ENCODE data around the gene WBP4. TPM values are rescaled to one million over a fixed set of nuclear protein-coding genes. Genes with fewer than 3 reads are reported as not detected.

WBP4 gene
- total and polyA plus RNA-seq, 9 of the 15 experiments (the other 6 are each of a cell fraction or from before 2014, with no cell fraction given) = 5.5 to 12.2 (median 7.9) TPM

DNA sequence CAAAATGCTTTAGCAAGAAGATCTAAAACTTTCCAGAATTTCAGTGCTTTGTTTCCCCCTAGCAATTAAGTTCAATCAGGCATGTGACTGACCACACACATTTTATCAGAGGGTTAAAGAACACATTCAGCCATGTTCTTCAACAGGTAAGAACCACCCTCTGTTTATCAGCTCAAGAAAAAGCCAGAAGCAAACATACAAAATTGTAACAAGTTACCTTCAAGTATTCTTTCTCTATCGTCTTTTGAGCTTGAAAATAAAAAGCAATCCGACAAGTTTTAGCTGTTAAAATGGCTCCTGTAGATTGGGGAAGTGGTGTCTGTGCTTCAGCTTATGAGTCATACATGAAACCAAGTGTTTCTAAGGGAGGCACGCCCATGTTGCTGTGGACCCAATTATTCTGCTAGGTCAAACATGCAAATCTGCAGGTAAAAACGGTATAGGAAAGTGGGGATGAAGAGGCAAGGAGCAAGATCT is 42.3 kb upstream of the WBP4 start, which contains the start of gene ELF1 (continued):
- no peak for TF ChIP-seq NR2C1 (IDR thresholded peaks at IDR 0.05)
- TF ChIP-seq NR2C1 (tag; IDR thresholded peaks at IDR 0.05) = no peak
- no peak for TF ChIP-seq KDM4B (IDR thresholded peaks at IDR 0.05; ENCODE audit: borderline replicate concordance in 2 of 2, low read depth in 1 of 2)
- TF ChIP-seq TAF1 (IDR thresholded peaks at IDR 0.05; ENCODE audit: control insufficient read depth, extremely low read depth, insufficient read depth, low read length, severe bottlenecking) = peak; percentile 40
- no peak for TF ChIP-seq ZNF551 (CRISPR knock-in tag; IDR thresholded peaks at IDR 0.05)
- TF ChIP-seq SRF (CRISPR knock-in tag; IDR thresholded peaks at IDR 0.05) = peak in 1 of 2 experiments; percentile 55; a peak in 1 of 4 replicates
- TF ChIP-seq, protein P1, sequence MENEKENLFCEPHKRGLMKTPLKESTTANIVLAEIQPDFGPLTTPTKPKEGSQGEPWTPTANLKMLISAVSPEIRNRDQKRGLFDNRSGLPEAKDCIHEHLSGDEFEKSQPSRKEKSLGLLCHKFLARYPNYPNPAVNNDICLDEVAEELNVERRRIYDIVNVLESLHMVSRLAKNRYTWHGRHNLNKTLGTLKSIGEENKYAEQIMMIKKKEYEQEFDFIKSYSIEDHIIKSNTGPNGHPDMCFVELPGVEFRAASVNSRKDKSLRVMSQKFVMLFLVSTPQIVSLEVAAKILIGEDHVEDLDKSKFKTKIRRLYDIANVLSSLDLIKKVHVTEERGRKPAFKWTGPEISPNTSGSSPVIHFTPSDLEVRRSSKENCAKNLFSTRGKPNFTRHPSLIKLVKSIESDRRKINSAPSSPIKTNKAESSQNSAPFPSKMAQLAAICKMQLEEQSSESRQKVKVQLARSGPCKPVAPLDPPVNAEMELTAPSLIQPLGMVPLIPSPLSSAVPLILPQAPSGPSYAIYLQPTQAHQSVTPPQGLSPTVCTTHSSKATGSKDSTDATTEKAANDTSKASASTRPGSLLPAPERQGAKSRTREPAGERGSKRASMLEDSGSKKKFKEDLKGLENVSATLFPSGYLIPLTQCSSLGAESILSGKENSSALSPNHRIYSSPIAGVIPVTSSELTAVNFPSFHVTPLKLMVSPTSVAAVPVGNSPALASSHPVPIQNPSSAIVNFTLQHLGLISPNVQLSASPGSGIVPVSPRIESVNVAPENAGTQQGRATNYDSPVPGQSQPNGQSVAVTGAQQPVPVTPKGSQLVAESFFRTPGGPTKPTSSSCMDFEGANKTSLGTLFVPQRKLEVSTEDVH (IDR thresholded peaks at IDR 0.05; ENCODE audit: low read depth, partially characterized antibody) = peak; percentile 32
- TF ChIP-seq MYC (IDR thresholded peaks at IDR 0.05; ENCODE audit: low read depth, low read length) = peak; percentile 71
- TF ChIP-seq MYC (CRISPR knock-in tag; IDR thresholded peaks at IDR 0.05; ENCODE audit: borderline replicate concordance, low read depth) = no peak
- TF ChIP-seq, protein P2, sequence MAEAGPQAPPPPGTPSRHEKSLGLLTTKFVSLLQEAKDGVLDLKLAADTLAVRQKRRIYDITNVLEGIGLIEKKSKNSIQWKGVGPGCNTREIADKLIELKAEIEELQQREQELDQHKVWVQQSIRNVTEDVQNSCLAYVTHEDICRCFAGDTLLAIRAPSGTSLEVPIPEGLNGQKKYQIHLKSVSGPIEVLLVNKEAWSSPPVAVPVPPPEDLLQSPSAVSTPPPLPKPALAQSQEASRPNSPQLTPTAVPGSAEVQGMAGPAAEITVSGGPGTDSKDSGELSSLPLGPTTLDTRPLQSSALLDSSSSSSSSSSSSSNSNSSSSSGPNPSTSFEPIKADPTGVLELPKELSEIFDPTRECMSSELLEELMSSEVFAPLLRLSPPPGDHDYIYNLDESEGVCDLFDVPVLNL (CRISPR knock-in tag; IDR thresholded peaks at IDR 0.05; ENCODE audit: low read depth) = no peak
- TF ChIP-seq, protein P3, sequence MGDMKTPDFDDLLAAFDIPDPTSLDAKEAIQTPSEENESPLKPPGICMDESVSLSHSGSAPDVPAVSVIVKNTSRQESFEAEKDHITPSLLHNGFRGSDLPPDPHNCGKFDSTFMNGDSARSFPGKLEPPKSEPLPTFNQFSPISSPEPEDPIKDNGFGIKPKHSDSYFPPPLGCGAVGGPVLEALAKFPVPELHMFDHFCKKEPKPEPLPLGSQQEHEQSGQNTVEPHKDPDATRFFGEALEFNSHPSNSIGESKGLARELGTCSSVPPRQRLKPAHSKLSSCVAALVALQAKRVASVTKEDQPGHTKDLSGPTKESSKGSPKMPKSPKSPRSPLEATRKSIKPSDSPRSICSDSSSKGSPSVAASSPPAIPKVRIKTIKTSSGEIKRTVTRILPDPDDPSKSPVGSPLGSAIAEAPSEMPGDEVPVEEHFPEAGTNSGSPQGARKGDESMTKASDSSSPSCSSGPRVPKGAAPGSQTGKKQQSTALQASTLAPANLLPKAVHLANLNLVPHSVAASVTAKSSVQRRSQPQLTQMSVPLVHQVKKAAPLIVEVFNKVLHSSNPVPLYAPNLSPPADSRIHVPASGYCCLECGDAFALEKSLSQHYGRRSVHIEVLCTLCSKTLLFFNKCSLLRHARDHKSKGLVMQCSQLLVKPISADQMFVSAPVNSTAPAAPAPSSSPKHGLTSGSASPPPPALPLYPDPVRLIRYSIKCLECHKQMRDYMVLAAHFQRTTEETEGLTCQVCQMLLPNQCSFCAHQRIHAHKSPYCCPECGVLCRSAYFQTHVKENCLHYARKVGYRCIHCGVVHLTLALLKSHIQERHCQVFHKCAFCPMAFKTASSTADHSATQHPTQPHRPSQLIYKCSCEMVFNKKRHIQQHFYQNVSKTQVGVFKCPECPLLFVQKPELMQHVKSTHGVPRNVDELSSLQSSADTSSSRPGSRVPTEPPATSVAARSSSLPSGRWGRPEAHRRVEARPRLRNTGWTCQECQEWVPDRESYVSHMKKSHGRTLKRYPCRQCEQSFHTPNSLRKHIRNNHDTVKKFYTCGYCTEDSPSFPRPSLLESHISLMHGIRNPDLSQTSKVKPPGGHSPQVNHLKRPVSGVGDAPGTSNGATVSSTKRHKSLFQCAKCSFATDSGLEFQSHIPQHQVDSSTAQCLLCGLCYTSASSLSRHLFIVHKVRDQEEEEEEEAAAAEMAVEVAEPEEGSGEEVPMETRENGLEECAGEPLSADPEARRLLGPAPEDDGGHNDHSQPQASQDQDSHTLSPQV (IDR thresholded peaks at IDR 0.05) = peak; percentile 77
- TF ChIP-seq ATF7 (IDR thresholded peaks at IDR 0.05) = peak; percentile 66
- TF ChIP-seq NCOA2 (IDR thresholded peaks at IDR 0.05; ENCODE audit: partially characterized antibody in 2 of 2) = no peak
- TF ChIP-seq, protein P4, sequence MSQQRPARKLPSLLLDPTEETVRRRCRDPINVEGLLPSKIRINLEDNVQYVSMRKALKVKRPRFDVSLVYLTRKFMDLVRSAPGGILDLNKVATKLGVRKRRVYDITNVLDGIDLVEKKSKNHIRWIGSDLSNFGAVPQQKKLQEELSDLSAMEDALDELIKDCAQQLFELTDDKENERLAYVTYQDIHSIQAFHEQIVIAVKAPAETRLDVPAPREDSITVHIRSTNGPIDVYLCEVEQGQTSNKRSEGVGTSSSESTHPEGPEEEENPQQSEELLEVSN (IDR thresholded peaks at IDR 0.05; ENCODE audit: borderline replicate concordance in 1 of 2, extremely low read depth in 1 of 2, insufficient read depth in 1 of 2, insufficient read length in 1 of 2, low read depth in 1 of 2, low read length in 1 of 2, poor library complexity in 1 of 2, severe bottlenecking in 1 of 2) = no peak
- TF ChIP-seq TEAD1 (CRISPR knock-in tag; IDR thresholded peaks at IDR 0.05) = peak in 1 of 2 experiments; percentile 56; a peak in 1 of 4 replicates
- peak; percentile 39; the same call in 1 of the 2 replicates for TF ChIP-seq TEAD2 (tag; IDR thresholded peaks at IDR 0.05)
- TF ChIP-seq SUPT5H (IDR thresholded peaks at IDR 0.05) = peak; percentile 68
- TF ChIP-seq HNRNPK (IDR thresholded peaks at IDR 0.05; ENCODE audit: low read depth, low read length, poor library complexity, severe bottlenecking) = no peak
- no peak for TF ChIP-seq MAFK (IDR thresholded peaks at IDR 0.05; ENCODE audit: low read length)

All from K562 (cell line).